GM20431 (cell line): Measurements from ENCODE around the gene SMAD6.

Experiments
- in situ Hi-C: fragments of 300-500 bp; cut with MseI, MboI; formaldehyde crosslinking; loops from one replicate; pipeline ENCODE4 v1.15.0; 2020; ENCODE audit warnings: low sequenced_read_pairs; ENCODE audit not compliant: unreplicated experiment

The SMAD6 gene

GRCh38 chr15:66768987-66769386 lies 67.0 kb downstream of the SMAD6 start:
- in situ Hi-C loops = no loop called here

- in situ Hi-C loops = loop anchor here (10.0 kb wide), 1 partner anchor 156 kb away; no protein-coding TSS in a partner anchor
Observed at GRCh38 chr15:66770518-66771350, 68.7 kb downstream of the SMAD6 start.

- in situ Hi-C loops = loop anchor here (10.0 kb wide), 1 partner anchor 156 kb away; no protein-coding TSS in a partner anchor
Observed at GRCh38 chr15:66771351-66771650, 69.3 kb downstream of the SMAD6 start.

- in situ Hi-C loops = loop anchor here (10.0 kb wide), 1 partner anchor 158 kb away; no protein-coding TSS in a partner anchor
Observed at GRCh38 chr15:66772604-66773128, 70.6 kb downstream of the SMAD6 start.

- in situ Hi-C loops = loop anchor here (10.0 kb wide), 1 partner anchor 158 kb away; no protein-coding TSS in a partner anchor
Observed at GRCh38 chr15:66773129-66773873, 71.3 kb downstream of the SMAD6 start.

- in situ Hi-C loops = loop anchor here (10.0 kb wide), 1 partner anchor 159 kb away; no protein-coding TSS in a partner anchor
Observed at GRCh38 chr15:66774001-66774814, 72.2 kb downstream of the SMAD6 start.

- in situ Hi-C loops = loop anchor here (10.0 kb wide), 1 partner anchor 161 kb away; no protein-coding TSS in a partner anchor
Observed at GRCh38 chr15:66775127-66776105, 73.4 kb downstream of the SMAD6 start.

GRCh38 chr15:66777054-66777453 lies 75.0 kb downstream of the SMAD6 start:
- in situ Hi-C loops = loop anchor here (10.0 kb wide), 1 partner anchor 162 kb away; no protein-coding TSS in a partner anchor

GRCh38 chr15:66777596-66778313 lies 75.7 kb downstream of the SMAD6 start:
- in situ Hi-C loops = loop anchor here (10.0 kb wide), 1 partner anchor 163 kb away; no protein-coding TSS in a partner anchor

GRCh38 chr15:66778314-66778665 lies 76.3 kb downstream of the SMAD6 start:
- in situ Hi-C loops = loop anchor here (10.0 kb wide), 1 partner anchor 163 kb away; no protein-coding TSS in a partner anchor

GRCh38 chr15:66778716-66779115 lies 76.7 kb downstream of the SMAD6 start:
- in situ Hi-C loops = loop anchor here (10.0 kb wide), 1 partner anchor 164 kb away; no protein-coding TSS in a partner anchor

GRCh38 chr15:66779331-66780009 lies 77.4 kb downstream of the SMAD6 start:
- in situ Hi-C loops = loop anchor here (10.0 kb wide), 1 partner anchor 165 kb away; no protein-coding TSS in a partner anchor

- in situ Hi-C loops = no loop called here
Observed at GRCh38 chr15:66780172-66780972, 78.3 kb downstream of the SMAD6 start.

GRCh38 chr15:66780973-66781718 lies 79.1 kb downstream of the SMAD6 start:
- in situ Hi-C loops = no loop called here

- in situ Hi-C loops = no loop called here
Observed at GRCh38 chr15:66782785-66783184, 80.7 kb downstream of the SMAD6 start.

GRCh38 chr15:66783314-66783713 lies 81.3 kb downstream of the SMAD6 start:
- in situ Hi-C loops = no loop called here
